Measurements from ENCODE around the gene ABL1.

ABL1 gene

DNA sequence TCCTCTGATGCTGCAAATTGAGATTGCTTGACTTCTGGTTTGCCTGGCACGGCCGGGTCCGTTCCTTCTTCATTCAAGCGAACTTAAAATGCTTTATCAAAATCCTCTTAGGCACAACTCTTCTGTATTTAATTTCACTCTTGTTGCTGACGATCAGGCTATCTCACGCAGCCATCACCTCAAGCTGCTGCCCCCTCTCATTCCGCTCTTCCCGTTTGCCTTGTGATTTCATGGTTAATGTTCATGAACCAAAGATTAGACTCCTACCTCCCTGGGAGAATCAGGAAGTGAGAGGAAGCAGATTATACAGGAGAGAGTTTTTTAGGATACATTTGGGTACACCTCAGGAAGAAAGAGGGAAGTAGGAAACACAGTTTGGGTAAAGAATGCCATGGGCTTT lies 38.9 kb downstream of the ABL1 start:
- H3K4me3 ChIP-seq (replicated peaks; ENCODE audit: low read depth, low read length): no peak overlapping the region
- no peak for TF ChIP-seq CTCF (IDR thresholded peaks at IDR 0.05; ENCODE audit: low read length, missing control alignments)
- DNase-seq (ENCODE audit: low read depth): no peak

GRCh38 chr9:130874783-130875182 lies 39.7 kb downstream of the ABL1 start:
- H3K4me3 ChIP-seq (replicated peaks; ENCODE audit: low read depth, low read length): no peak overlapping the region
- no peak for DNase-seq (ENCODE audit: low read depth)
- no peak for TF ChIP-seq CTCF (IDR thresholded peaks at IDR 0.05; ENCODE audit: low read length, missing control alignments)

DNA sequence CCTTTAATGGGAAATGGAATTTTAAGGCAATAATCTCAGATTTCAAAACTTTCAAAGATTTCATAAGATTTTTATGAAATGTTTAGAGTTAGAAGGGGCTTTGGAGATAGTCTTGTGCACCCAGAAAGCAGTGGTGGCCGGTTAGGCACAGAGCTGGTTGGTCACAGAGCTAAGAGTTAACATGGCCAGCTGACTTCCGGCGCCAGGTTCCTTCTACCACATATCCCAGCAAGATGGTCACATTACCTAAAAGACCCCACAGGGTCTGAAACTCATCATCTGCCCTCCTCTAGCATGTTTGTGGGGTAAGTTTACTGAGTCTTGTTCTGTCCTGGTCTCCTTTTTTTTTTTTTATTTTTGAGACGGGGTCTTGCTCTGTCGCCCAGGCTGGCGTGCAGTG lies 42.2 kb downstream of the ABL1 start:
- no peak for TF ChIP-seq CTCF (IDR thresholded peaks at IDR 0.05; ENCODE audit: low read length, missing control alignments)
- no peak for DNase-seq (ENCODE audit: low read depth)
- H3K4me3 ChIP-seq (replicated peaks; ENCODE audit: low read depth, low read length): no peak overlapping the region

- H3K4me3 ChIP-seq (replicated peaks; ENCODE audit: low read depth, low read length): no peak overlapping the region
- DNase-seq (ENCODE audit: low read depth): no peak
- TF ChIP-seq CTCF (IDR thresholded peaks at IDR 0.05; ENCODE audit: low read length, missing control alignments): no peak
Observed at GRCh38 chr9:130878295-130878694, 43.2 kb downstream of the ABL1 start.

DNA sequence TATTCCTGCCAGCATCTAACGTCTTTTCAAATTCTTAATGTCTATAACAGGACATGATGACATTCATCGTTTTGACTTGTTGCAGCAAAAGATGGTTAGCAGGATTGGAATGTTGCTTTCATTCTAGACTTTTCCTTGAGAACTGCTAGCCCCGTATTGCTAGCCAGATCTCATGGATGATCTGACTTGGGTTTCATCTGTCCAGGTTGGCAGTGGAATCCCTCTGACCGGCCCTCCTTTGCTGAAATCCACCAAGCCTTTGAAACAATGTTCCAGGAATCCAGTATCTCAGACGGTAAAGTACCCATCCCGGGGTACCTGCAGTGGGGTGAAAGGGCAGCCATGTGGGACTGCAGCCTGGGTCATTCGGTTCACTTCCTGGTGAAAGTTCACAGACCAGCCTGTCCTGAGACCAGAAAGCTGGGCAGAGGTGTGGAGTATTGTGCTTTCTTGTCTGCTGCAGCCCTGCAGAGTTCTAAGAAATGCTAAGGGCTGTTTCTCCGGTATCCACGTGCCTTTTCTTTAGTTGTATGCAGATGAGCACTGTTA lies 44.9 kb downstream of the ABL1 start:
- TF ChIP-seq CTCF (IDR thresholded peaks at IDR 0.05; ENCODE audit: low read length, missing control alignments): no peak
- no peak overlapping the region for H3K4me3 ChIP-seq (replicated peaks; ENCODE audit: low read depth, low read length)
- DNase-seq (ENCODE audit: low read depth): no peak

DNA sequence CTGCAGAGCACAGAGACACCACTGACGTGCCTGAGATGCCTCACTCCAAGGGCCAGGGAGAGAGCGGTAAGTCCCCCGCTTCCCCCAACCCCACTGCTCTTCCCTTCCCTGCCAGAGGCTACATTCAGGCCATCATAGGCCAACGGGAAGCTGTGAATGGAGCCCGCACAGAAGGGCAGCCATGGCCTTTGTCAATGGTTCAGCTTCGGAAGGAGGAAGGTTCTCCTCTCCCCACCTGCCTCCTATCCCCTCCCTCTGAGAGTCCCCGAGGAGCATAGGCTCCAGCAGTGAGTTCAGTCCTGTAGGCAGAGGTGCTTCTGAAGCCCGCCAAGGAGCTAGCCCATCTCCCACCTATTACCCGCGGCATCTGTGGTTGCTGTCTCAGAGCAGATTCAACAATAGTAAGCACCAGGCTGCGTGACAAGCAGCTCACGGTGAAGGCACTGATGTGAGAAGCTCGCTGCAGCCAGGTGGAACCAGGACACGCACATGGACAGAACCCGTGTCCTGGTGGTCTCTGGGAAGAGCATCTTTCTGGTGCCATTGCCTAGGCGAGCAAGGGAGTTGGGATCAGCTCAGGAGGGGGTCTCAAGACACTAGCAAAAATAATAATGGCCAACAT lies 45.7 kb downstream of the ABL1 start:
- H3K4me3 ChIP-seq (replicated peaks; ENCODE audit: low read depth, low read length): no peak overlapping the region
- TF ChIP-seq CTCF (IDR thresholded peaks at IDR 0.05; ENCODE audit: low read length, missing control alignments): no peak
- DNase-seq (ENCODE audit: low read depth): no peak

GRCh38 chr9:130881516-130881915 lies 46.5 kb downstream of the ABL1 start:
- no peak overlapping the region for H3K4me3 ChIP-seq (replicated peaks; ENCODE audit: low read depth, low read length)
- TF ChIP-seq CTCF (IDR thresholded peaks at IDR 0.05; ENCODE audit: low read length, missing control alignments): no peak
- no peak for DNase-seq (ENCODE audit: low read depth)

All from fibroblast of pulmonary artery (primary cell).